K562 (cell line): ENCODE results near the gene KHNYN. TPM values are rescaled to one million over a fixed set of nuclear protein-coding genes. Genes with fewer than 3 reads are reported as not detected.

ENCODE experiments used
- ATAC-seq: fragments of 200-7000 bp; cut with Tn5 transposase; 3 replicates; pipeline ENCODE4 v1.9.1; 2020; ENCODE audit warnings: moderate library complexity
- BruUV-seq: library from RNA; stranded (reverse); fragments of 400-500 nt; replicated peaks from 2 replicates; lab custom pipeline; 2021; lab: Mats Ljungman, UMichigan
- CTCF ChIA-PET: fragments of 300-600 bp; formaldehyde crosslinking; extraction: SDS; loops from one replicate; lab custom pipeline; 2021; ENCODE audit warnings: low intra/inter-chr PET ratio; lab: Yijun Ruan, JAX
- POLR2A ChIA-PET: fragments of 300-600, 350-650 bp; sonication (Branson Sonifier 250); formaldehyde crosslinking; extraction: SDS; loops from one replicate; lab custom pipeline; 2021; ENCODE audit warnings: antibody characterized with exemption, inconsistent platforms; lab: Yijun Ruan, JAX
- DNase-seq, 4 experiments: peaks; one replicate each; pipeline versions ENCODE4 v3.0.0 to v3.0.0-alpha.2; 2011 to 2018; ENCODE audit warnings: low spot score in 3 of 4, mixed read lengths in 3 of 4; ENCODE audit errors: extremely low read depth in 1 of 4
- FAIRE-seq: peaks from 2 replicates; lab custom pipeline; 2011; peaks lifted over from hg19 to GRCh38; lab: Jason Lieb, UNC
- H2AFZ ChIP-seq: 2 replicates; pipeline ENCODE4 v1.6.0; 2011; ENCODE audit warnings: low read depth, low read length, control low read depth, inconsistent platforms
- H3K27ac ChIP-seq: fragments of 200-600 bp; 3 replicates; pipeline ENCODE4 v1.8.0; 2011; ENCODE audit warnings: low read depth, mild to moderate bottlenecking, control low read depth, inconsistent platforms, low read length, moderate library complexity, mixed read lengths; ENCODE audit errors: extremely low read depth
- H3K27me3 ChIP-seq, 2 experiments: fragments of 300-600 bp in 1 of 2; 2 replicates in 1 of 2; 3 replicates in 1 of 2; pipeline versions ENCODE4 v1.6.0 to v1.8.0; 2011; ENCODE audit warnings: inconsistent platforms in 2 of 2, low read length in 2 of 2, mild to moderate bottlenecking in 1 of 2, mixed read lengths in 1 of 2, moderate library complexity in 1 of 2; ENCODE audit not compliant: control insufficient read depth in 2 of 2, insufficient read depth in 2 of 2
- H3K36me3 ChIP-seq: fragments of 300-600 bp; 3 replicates; pipeline ENCODE4 v1.8.0; 2011; ENCODE audit warnings: mild to moderate bottlenecking, low read length, inconsistent platforms; ENCODE audit not compliant: control insufficient read depth, insufficient read depth
- H3K4me1 ChIP-seq, 2 experiments: fragments of 200-600 bp in 1 of 2; replicated peaks in 1 of 2; 2 replicates in 1 of 2; 3 replicates in 1 of 2; pipeline versions ENCODE4 v1.5.1 to v1.8.0; 2011; ENCODE audit warnings: inconsistent platforms in 2 of 2, low read length in 2 of 2, mild to moderate bottlenecking in 1 of 2, mixed read lengths in 1 of 2, moderate library complexity in 1 of 2; ENCODE audit not compliant: control insufficient read depth in 2 of 2, insufficient read depth in 2 of 2
- H3K4me2 ChIP-seq: 2 replicates; pipeline ENCODE4 v1.6.1; 2011; ENCODE audit warnings: low read length, control low read depth, inconsistent platforms, mixed read lengths; ENCODE audit not compliant: insufficient read depth
- H3K4me3 ChIP-seq: fragments of 200-600 bp; sonication (generic), shearing (Covaris generic); 2 replicates; pipeline ENCODE4 v1.5.1; 2016; ENCODE audit warnings: control low read depth, inconsistent platforms
- H3K79me2 ChIP-seq: fragments of 200-600 bp; 3 replicates; pipeline ENCODE4 v1.8.0; 2011; ENCODE audit warnings: low read length, inconsistent platforms; ENCODE audit not compliant: control insufficient read depth, insufficient read depth
- H3K9ac ChIP-seq, 2 experiments: 2 replicates each; pipeline versions ENCODE4 v1.6.0 to v1.6.1; 2011; ENCODE audit warnings: low read depth in 2 of 2, low read length in 2 of 2, control low read depth in 1 of 2, inconsistent platforms in 1 of 2, mild to moderate bottlenecking in 1 of 2, mixed read lengths in 1 of 2; ENCODE audit not compliant: insufficient read depth in 1 of 2
- H3K9me1 ChIP-seq: one replicate; pipeline ENCODE4 v1.6.0; 2011; ENCODE audit warnings: inconsistent platforms, mild to moderate bottlenecking, low read length, moderate library complexity; ENCODE audit not compliant: control insufficient read depth, insufficient read depth
- H3K9me3 ChIP-seq: replicated peaks from 2 replicates; pipeline ENCODE4 v1.5.1; 2011; ENCODE audit warnings: low read depth, low read length, inconsistent platforms; ENCODE audit not compliant: control insufficient read depth, insufficient read depth
- H4K20me1 ChIP-seq: replicated peaks from 2 replicates; pipeline ENCODE4 v1.6.1; 2011; ENCODE audit warnings: low read length, inconsistent platforms, mixed read lengths; ENCODE audit not compliant: control insufficient read depth, insufficient read depth
- C11orf30 ChIP-seq: fragments of 450-650 bp; IDR thresholded peaks from 2 replicates; pipeline ENCODE4 v1.6.1; 2016; ENCODE audit warnings: low read depth, mild to moderate bottlenecking
- CBFA2T3 ChIP-seq: fragments of 450-650 bp; IDR thresholded peaks from 2 replicates; pipeline ENCODE4 v1.6.1; 2017
- CEBPZ ChIP-seq: fragments of 150-350 bp; IDR thresholded peaks from 2 replicates; pipeline ENCODE4 v1.6.1; 2014; ENCODE audit warnings: low read depth, mild to moderate bottlenecking, low read length, borderline replicate concordance
- ELF2 ChIP-seq: fragments of 250-450 bp; sonication (Bioruptor Pico); IDR thresholded peaks from 2 replicates; pipeline ENCODE4 v1.5.0; 2021; ENCODE audit warnings: mild to moderate bottlenecking
- GMEB1 ChIP-seq: fragments of 250-450 bp; sonication (Bioruptor Pico); IDR thresholded peaks from 2 replicates; pipeline ENCODE4 v1.4.0; 2020; ENCODE audit warnings: mild to moderate bottlenecking
- GTF2F1 ChIP-seq: IDR thresholded peaks from 2 replicates; pipeline ENCODE4 v1.6.1; 2011; ENCODE audit warnings: low read depth, low read length, improper control_type of control experiment
- KDM1A ChIP-seq, 2 experiments: fragments of 450-650 bp; IDR thresholded peaks; 2 replicates each; pipeline ENCODE4 v1.6.1; 2016; ENCODE audit warnings: mild to moderate bottlenecking in 2 of 2
- MEIS2 ChIP-seq: fragments of 450-650 bp; IDR thresholded peaks from 2 replicates; pipeline ENCODE4 v1.6.1; 2014; ENCODE audit warnings: mild to moderate bottlenecking; ENCODE audit not compliant: partially characterized antibody
- MXI1 ChIP-seq: IDR thresholded peaks from 2 replicates; pipeline ENCODE4 v1.6.1; 2011; ENCODE audit warnings: low read depth, mild to moderate bottlenecking, improper control_type of control experiment, low read length
- NFIX ChIP-seq: fragments of 250-450 bp; sonication (Bioruptor Pico); IDR thresholded peaks from 2 replicates; pipeline ENCODE4 v1.4.0; 2020; ENCODE audit warnings: low read depth, mild to moderate bottlenecking, moderate library complexity
- POLR2A ChIP-seq: fragments of 450-650 bp; conservative IDR thresholded peaks from 2 replicates; pipeline ENCODE4 v1.6.1; 2016
- POLR3G ChIP-seq: IDR thresholded peaks from 2 replicates; pipeline ENCODE4 v1.6.1; 2011; ENCODE audit not compliant: insufficient read length, insufficient replicate concordance; ENCODE audit errors: extremely low read depth
- PTTG1 ChIP-seq: fragments of 450-650 bp; IDR thresholded peaks from 2 replicates; pipeline ENCODE4 v1.6.1; 2016; ENCODE audit warnings: low read depth, mild to moderate bottlenecking, missing genetic modification characterization, missing compliant biosample characterization
- ZNF699 ChIP-seq: fragments of 250-450 bp; sonication (Bioruptor Pico); IDR thresholded peaks from 2 replicates; pipeline ENCODE4 v1.8.0; 2021; ENCODE audit warnings: mild to moderate bottlenecking, moderate library complexity; ENCODE audit not compliant: insufficient replicate concordance
- ZNF740 ChIP-seq, 3 experiments: fragments of 200-800 bp in 1 of 3; sonication (Bioruptor generic) in 1 of 3; sonication (generic) in 1 of 3; formaldehyde crosslinking in 1 of 3; IDR thresholded peaks; 2 replicates each; pipeline versions ENCODE4 v1.6.1 to v1.8.0; 2016 to 2022; ENCODE audit warnings: mild to moderate bottlenecking in 2 of 3, missing compliant biosample characterization in 2 of 3, missing genetic modification characterization in 2 of 3, missing genetic modification reagents in 1 of 3
- WGBS: fragments of 100-300 bp; shearing (Covaris generic); methylation state at CpG from one replicate; pipeline ENCODE4 v1.1.6; 2016; ENCODE audit warnings: low coverage, mixed read lengths; ENCODE audit not compliant: insufficient coverage; ENCODE audit errors: missing lambda C conversion rate; 5-methylcytosine and 5-hydroxymethylcytosine counted together
- in situ Hi-C: fragments of 300-500 bp; cut with MboI; formaldehyde crosslinking; loops from 4 replicates; pipeline ENCODE4 v1.15.0; 2018; ENCODE audit warnings: inconsistent platforms, mixed read lengths
- intact Hi-C: fragments of 100-400 bp; cut with micrococcal nuclease; formaldehyde crosslinking; loops from 2 replicates; pipeline ENCODE4 v1.14.2; 2022
- polyA plus RNA-seq, 8 experiments: library from polyadenylated mRNA; depleted of rRNA in 4 of 8; stranded (reverse) in 5 of 8; unstranded in 3 of 8; fragments of >200 nt; fragmentation: Nextera tagmentation in 2 of 8; fragmentation: Illumina TruSeq in 1 of 8; extraction: Ambion mirVana in 2 of 8; extraction: Trizol in 1 of 8; gene quantifications; 2 replicates each; pipeline versions ENCODE4 v1.2.1 to v1.2.3, GENCODE V29; 2011 to 2014; ENCODE audit warnings: inconsistent platforms in 1 of 8, missing spikeins in 1 of 8
- total RNA-seq, 7 experiments: library from RNA; depleted of rRNA in 6 of 7; stranded (reverse); fragments of >200 nt in 6 of 7; fragmentation: Illumina TruSeq in 2 of 7; extraction: Trizol in 2 of 7; gene quantifications; 2 replicates each; pipeline versions ENCODE4 v1.2.1 to v1.2.3, GENCODE V29; 2011 to 2021; ENCODE audit warnings: low replicate concordance in 1 of 7
- TF ChIP-seq, protein P1 (sequence below): sonication (generic); IDR thresholded peaks from 2 replicates; pipeline ENCODE4 v1.6.1; 2016

KHNYN gene
- total and polyA plus RNA-seq, 9 of the 15 experiments (the other 6 are each of a cell fraction or from before 2014, with no cell fraction given) = 0.76 to 26.0 (median 14.1) TPM

DNA sequence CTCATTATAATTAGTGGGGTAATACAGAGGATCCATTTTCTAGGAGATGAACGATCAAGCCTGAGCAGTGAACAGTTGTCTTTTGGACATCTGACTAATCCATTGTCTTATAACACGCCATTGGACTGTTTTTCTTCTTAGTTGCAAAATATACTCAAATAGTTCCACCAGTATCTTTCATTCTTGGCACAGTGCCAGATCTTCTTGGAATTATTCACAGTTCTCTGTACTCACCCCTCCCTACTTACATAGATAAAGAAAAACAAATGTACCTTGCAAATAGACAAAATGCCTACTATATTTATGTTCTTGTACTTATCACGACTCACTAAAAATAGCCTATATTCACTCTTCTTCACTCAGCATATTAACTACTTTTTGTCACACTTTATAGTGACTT is 4.0 kb upstream of the KHNYN start:
- 3% methylated on average over 3 of the region's 3 CpGs for WGBS
- no peaks in the 10 kb centered on the region for H3K9me1 ChIP-seq
- no peaks in the 10 kb centered on the region; the same call in 1 of the 2 replicates for H3K9me3 ChIP-seq
- intact Hi-C loops = no loop called here
- no TSS peak for BruUV-seq
- ATAC-seq (no peak), DNase-seq (peak; percentile 44 to 80 (median 58)), FAIRE-seq (peak; percentile 80)
- H2AFZ ChIP-seq = peak overlapping the region; percentile 82
- H3K4me2 ChIP-seq = peak overlapping the region; percentile 46; the same call in 1 of the 2 replicates
- no peaks in the 10 kb centered on the region for H4K20me1 ChIP-seq
- H3K9ac ChIP-seq = peak overlapping the region in 1 of 2 experiments; percentile 38; a peak in 1 of 4 replicates
- CTCF ChIA-PET = no interaction called here
- in situ Hi-C loops = no loop called here
- peak overlapping the region; percentile 53; the same call in 1 of the 3 replicates for H3K27ac ChIP-seq
- peaks cover 37 to 43% of the 10 kb centered on the region in 2 experiments for H3K4me1 ChIP-seq
- H3K36me3 ChIP-seq = no peaks in the 10 kb centered on the region
- POLR2A ChIA-PET = interaction anchor here (1.0 to 1.9 kb wide), 2 partner anchors 14 to 17 kb away, joined by 3 to 6 read pairs; no protein-coding TSS in a partner anchor
- H3K27me3 ChIP-seq = no peaks in the 10 kb centered on the region
- peaks cover 6% of the 10 kb centered on the region for H3K79me2 ChIP-seq
- H3K4me3 ChIP-seq = no peak overlapping the region
- 0 out of 2 replicates have a peak, but pooled peaks have one; percentile 43 for TF ChIP-seq GTF2F1
- peak; percentile 58 for TF ChIP-seq MEIS2
- TF ChIP-seq KDM1A (IDR thresholded peaks at IDR 0.05) = 0 out of 4 replicates have a peak, but pooled peaks of 1 of the 2 experiments have one; percentile 7
- no peak for TF ChIP-seq GMEB1
- no peak for TF ChIP-seq POLR2A
- no peak for TF ChIP-seq PTTG1 (tag)
- TF ChIP-seq POLR3G = no peak
- no peak for TF ChIP-seq ZNF740 (CRISPR knock-in tag; IDR thresholded peaks at IDR 0.05)
- TF ChIP-seq ZNF740 (tag; IDR thresholded peaks at IDR 0.05) = no peak
- TF ChIP-seq, protein P1, sequence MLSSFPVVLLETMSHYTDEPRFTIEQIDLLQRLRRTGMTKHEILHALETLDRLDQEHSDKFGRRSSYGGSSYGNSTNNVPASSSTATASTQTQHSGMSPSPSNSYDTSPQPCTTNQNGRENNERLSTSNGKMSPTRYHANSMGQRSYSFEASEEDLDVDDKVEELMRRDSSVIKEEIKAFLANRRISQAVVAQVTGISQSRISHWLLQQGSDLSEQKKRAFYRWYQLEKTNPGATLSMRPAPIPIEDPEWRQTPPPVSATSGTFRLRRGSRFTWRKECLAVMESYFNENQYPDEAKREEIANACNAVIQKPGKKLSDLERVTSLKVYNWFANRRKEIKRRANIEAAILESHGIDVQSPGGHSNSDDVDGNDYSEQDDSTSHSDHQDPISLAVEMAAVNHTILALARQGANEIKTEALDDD = no peak
- TF ChIP-seq ELF2 (CRISPR knock-in tag) = 0 out of 2 replicates have a peak, but pooled peaks have one; percentile 26
- peak; percentile 100 for TF ChIP-seq NFIX (CRISPR knock-in tag)
- 0 out of 2 replicates have a peak, but pooled peaks have one; percentile 37 for TF ChIP-seq MXI1
- no peak for TF ChIP-seq CEBPZ
- peak; percentile 40; the same call in 1 of the 2 replicates for TF ChIP-seq CBFA2T3
- no peak for TF ChIP-seq ZNF699 (CRISPR knock-in tag)
- TF ChIP-seq C11orf30 = peak; percentile 26; the same call in 1 of the 2 replicates
